Measurements from ENCODE around the gene GPR62.

The GPR62 gene

GRCh38 chr3:51955893-51956770, 951 bp downstream of the GPR62 start:
- peak; percentile 74 for DNase-seq

- DNase-seq: no peak
Observed at GRCh38 chr3:51957520-51958205, 2.5 kb downstream of the GPR62 start.

GRCh38 chr3:51958603-51959521, 3.7 kb downstream of the GPR62 start:
- no peak for DNase-seq

- no peak for DNase-seq
Observed at GRCh38 chr3:51959651-51960050, 4.5 kb downstream of the GPR62 start.

- DNase-seq: no peak
Observed at GRCh38 chr3:51960386-51960785, 5.2 kb downstream of the GPR62 start.

DNA sequence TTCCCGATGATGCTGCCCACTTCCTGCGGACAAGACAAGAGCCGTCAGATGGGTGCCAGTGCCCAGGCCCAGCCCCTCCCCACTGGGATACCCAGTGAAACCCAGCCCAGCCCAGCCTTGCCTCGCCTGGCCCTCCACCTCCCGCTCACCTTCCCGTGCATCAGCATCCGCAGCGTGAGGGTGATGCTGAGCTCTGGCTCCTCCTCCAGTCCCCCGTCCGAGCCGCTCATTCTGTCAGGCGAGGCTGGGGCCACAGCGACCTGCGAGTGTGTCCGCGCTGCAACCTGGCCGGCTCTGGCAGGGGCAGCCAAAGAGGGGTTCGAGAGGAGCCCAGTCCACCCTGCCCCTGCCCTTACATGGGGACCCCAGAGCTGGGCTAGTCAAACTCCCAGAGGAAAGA, 5.8 kb downstream of the GPR62 start:
- no peak for DNase-seq

DNA sequence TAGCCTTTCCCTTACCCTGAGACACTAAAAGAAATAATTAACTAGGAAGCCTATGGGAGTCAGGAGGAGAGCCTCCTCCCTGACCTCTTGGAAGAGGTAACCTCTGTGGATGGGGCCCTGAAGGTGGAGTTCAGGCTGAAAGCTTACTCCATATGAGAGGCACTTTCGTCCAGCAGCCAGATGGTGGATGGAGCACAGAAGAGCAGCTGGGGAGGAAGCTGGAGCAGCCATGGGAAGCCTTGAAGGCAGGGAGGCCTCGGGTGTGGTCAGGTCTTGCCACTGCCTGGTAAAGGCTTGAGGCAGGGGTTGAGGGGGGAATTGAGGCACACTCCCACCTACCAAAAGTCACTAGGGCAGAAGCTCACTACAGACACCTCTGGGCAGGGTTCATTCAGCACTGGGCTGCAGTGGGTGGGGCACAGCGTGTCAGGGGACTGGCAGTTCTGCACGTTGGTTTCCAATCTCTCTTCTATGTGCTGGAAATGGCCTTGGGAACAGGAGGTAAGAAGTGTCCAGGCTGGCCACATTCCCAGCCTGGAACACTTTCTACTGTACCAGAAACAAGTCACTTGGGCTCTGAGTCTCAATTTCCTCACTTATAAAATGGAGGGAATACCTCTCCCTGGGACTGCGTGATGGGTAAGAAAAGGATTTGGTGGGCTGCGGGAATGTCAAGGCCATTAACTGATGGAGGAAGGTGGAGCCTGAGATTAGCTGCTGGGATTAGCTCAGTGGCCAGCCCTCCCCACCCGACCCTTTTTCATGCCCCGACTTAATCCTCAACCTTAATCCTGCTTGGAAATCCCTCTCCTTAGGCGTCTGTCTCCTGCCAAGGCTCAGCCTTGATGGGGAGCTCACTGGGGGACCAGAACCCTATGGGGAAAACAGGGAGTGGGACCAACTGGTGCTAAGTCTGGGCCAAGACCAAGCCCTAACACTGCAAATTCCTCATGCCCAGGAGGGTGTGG, 6.7 kb downstream of the GPR62 start:
- no peak for DNase-seq

DNA sequence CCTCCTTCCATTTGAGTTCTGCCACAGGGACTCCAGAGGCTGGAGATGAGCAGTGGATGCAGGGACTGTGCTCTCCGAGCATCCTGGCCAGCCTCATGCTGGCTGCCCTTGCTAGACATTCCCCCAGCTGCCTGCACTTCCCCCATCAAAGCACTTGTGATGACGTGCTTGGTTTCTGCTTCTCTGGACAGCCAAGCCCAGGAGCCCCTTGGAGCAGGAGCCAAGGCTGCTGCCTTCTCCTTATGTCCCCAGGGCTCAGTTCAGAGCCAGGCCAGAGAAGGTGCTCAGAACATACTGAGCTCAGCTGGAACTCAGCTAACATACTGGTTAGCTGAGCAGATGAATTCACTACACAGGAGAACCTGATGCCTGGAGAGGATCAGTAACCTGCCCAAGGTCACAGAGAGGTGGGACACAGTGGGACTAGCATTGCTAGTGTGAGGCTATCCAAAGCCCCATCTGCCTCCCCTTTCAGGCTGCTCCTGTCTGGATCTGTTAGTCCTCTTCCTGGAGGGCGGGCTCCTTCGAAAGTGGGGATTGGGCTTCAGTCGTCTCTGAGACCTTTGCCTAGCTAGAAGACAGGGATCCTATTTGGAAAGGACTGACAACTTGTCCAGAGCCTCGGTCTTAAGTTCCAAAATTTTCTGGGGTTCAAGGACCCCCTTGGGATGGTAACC, 7.8 kb downstream of the GPR62 start:
- DNase-seq: no peak

- no peak for DNase-seq
Observed at GRCh38 chr3:51963951-51964451, 8.8 kb downstream of the GPR62 start.

DNA sequence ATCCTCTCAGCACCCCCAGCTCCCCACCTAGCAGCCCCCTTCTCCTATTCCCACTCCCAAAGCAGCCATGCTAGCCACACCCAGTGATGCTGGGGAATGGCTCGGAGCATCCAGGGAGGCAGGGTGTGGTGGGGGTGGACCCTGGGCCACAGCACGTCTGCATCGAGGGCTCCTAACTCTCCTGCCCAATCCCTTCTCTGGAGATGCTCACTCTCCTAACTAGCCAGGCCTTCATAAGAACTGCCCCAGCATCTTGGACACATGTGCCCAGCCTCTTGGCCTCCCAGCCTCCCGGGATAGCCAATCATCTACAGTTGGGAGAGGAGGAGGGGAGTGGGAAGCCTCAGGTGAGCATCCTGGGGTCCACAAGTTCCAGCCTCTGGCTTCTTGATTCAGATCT, 9.3 kb downstream of the GPR62 start:
- no peak for DNase-seq

DNA sequence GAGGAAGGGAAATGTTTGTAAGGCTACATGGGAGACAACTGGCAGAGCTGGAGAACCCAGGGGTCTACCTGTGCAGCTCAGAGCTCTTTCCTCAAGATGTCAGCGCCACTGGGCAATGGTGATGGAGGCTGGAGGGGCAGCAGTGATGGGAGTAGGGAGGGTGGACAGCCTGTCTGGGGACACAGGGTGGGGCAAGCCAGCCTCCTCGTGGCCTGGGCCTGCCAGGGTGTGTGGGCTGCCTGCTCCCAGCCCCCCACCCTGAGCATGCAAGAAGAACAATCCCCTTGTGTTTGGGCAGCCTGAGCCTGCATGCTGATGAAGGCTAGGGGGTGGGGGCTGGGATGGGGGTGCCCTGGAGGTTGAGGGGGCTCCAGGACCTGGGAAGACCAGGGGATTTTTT, 10.8 kb downstream of the GPR62 start:
- no peak for DNase-seq

- DNase-seq: no peak
Observed at GRCh38 chr3:51966486-51966885, 11.3 kb downstream of the GPR62 start.

DNA sequence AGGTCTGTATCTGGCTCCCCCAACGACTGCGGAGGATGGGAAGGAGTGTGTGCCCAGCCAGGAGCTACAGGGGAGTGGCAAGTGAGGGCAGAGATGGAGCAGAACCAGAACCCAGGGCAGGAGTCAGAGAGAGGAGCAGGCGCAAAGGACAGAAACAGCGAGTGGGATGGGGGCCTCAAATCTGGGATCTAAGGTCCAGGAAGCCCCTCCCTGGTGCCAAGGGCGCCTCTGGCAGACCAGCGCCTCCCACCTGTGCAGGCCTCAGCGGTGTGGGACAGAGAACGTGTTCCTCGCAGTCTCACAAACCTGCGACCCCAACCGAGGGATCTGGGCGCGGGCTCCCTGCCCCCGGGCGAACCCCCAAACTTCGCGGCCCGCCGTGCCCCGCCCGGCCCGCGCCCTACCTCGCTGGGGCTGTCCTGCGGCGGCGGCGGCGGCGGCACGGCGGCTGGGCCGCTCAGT, 11.8 kb downstream of the GPR62 start:
- DNase-seq: no peak

DNA sequence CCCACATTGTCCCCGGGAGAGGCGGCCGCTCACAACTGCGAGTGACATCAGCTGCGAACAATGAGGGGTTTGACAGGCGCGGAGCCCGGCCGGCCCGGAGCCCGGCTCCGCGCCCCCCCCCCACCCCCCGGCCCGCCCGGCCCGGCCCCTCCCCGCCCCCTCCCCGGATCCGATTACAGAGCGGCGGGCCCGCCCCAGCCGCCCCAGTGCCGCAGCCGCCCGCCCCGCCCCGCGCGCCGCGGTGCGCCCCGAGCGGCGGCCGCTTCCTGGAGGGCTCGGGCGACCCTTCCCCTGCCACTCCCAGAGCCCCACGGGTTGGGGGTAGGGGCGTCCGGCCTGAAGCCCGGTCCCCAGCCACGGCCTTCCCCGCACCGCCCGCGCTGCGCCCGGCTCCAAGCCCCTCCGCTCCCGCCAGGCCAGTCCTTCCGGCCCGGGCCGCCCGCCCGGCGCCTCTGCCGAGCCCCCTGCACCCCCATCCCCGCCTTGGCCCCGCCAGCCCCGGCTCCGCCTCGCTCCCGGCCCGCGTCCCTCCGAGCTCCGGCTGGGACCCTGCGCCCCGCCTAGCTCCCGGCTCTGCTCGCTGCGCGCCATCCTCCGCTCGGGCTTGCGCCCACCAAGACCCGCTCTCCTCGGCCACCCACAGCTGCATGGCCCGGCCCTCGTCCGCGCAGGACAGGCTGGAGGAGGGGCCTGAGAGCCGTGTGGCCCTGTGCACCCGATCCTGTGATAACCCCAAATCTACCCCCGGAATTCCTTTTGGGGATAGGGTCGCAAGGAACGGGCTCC, 12.4 kb downstream of the GPR62 start, which contains the start of gene PCBP4:
Gene PCBP4 (minus strand): TSS at position 71 of the 786 bp plus-strand sequence. CDS start 6,214 bp downstream, outside the sequence.
- DNase-seq: peak; percentile 55

GRCh38 chr3:51968170-51968775, 13.1 kb downstream of the GPR62 start:
- DNase-seq: no peak

GRCh38 chr3:51968883-51969678, 13.9 kb downstream of the GPR62 start:
- DNase-seq: no peak

DNA sequence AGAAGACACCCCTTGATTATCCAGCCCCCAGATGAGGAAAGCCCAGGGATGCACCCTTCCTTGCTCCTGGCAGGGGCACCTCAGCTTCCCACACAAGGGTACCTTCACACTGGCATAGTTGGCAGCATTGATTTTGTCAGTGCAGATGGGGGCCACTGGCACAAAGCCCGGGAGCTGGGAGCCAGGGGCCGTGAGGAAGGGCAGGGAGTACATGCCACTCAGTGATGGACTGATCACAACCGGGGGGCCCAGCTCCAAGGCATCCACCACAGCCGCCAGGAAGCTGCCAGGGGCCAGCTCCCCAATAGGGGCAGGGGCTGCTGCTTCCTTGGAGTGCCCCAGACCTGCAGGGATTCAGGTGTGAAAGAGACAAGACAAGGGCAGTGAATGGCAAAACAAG, 14.7 kb downstream of the GPR62 start:
- no peak for DNase-seq

- no peak for DNase-seq
Observed at GRCh38 chr3:51970606-51971300, 15.6 kb downstream of the GPR62 start.

Data from hematopoietic multipotent progenitor cell treated with erythropoietin and hydrocortisone succinate and interleukin-3 and kit ligand, for 4 days (in vitro differentiated cells).